Measurements from ENCODE around the gene GYPB. TPM values are rescaled to one million over a fixed set of nuclear protein-coding genes. Genes with fewer than 3 reads are reported as not detected.
"Not testable (repeated sequence)": the region's sequence is repeated elsewhere in the genome, so short reads cannot be mapped to it uniquely, and the experiment has no call there.

Gene GYPB
- total and polyA plus RNA-seq, 2 of the 8 experiments (the other 6 are each of a cell fraction or from before 2014, with no cell fraction given) = not detected

DNA sequence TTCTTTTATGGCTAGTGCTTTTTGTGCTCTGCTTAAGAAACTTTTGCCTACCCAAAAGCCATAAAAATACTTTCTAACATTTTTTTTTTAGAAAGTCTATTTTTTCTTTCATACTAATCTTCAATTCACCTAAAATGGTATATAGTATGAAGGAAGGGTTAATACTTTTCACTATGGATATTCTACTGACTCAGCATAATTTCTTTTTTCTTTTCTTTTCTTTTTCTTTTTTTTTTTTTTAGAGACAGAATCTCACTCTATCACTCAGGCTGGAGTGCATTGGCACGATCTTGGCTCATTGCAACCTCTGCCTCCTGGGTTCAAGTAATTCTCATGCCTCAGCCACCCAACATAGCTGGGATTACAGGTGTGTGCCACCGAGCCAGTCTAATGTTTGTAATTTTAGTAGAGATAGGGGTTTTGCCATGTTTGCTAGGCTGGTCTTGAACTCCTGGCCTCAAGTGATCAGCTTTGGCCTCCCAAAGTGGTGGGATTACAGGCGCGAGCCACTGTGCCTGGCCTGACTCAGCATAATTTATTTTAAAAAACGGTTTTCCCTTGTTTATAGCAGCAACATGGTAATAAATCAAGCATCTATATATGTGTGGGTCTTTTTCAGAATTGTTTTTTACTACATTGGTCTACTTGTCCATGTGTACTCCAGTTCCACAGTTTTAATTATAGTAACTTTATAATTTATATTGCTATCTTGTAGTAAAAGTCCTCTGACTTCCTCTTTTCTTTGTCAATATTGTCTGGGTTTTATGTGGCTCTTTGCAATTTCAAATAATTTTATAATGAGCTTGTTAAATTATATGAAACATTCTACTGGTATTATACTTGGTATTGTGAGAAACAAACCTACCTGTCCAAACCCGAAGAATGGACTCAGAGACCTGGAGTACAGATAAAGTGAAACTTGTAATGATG is 30.6 kb upstream of the GYPB start:
- H3K9ac ChIP-seq (replicated peaks in 1 of 4; ENCODE audit: extremely low read depth in 1 of 4, low read depth in 3 of 4, low read length in 3 of 4); H4K5ac ChIP-seq (ENCODE audit: insufficient read length, low read depth, low read length); CTCF ChIA-PET (ENCODE audit: partially characterized antibody); H2AK5ac ChIP-seq (ENCODE audit: low read depth, low read length); H3K18ac ChIP-seq (ENCODE audit: extremely low read depth, low read length); H2BK5ac ChIP-seq (ENCODE audit: low read depth, low read length); H2AFZ ChIP-seq (ENCODE audit: low read length); H2BK20ac ChIP-seq (ENCODE audit: low read length); H3K9me3 ChIP-seq (ENCODE audit: insufficient read depth in 2 of 2, low read depth in 1 of 2, low read length in 1 of 2); DNase-seq (ENCODE audit: low read depth in 1 of 2, low spot score in 2 of 2); H3K27ac ChIP-seq (ENCODE audit: low read depth, low read length); H3K56ac ChIP-seq (replicated peaks; ENCODE audit: insufficient read length, low read depth, low read length); H2BK12ac ChIP-seq (ENCODE audit: low read depth, low read length); H3K79me2 ChIP-seq (ENCODE audit: control insufficient read depth in 1 of 2, insufficient read depth in 2 of 2, low read length in 2 of 2); H3K14ac ChIP-seq (ENCODE audit: insufficient read length); H4K20me1 ChIP-seq (replicated peaks in 1 of 2; ENCODE audit: control insufficient read depth in 1 of 2, insufficient read depth in 2 of 2, low read length in 2 of 2); H4K8ac ChIP-seq (ENCODE audit: extremely low read depth, insufficient read depth, low read length); H3K27me3 ChIP-seq (replicated peaks in 1 of 4; ENCODE audit: control insufficient read depth in 3 of 4, extremely low read depth in 1 of 4, insufficient read depth in 3 of 4, low read length in 3 of 4); H2BK120ac ChIP-seq (replicated peaks; ENCODE audit: low read depth, low read length); H3K23ac ChIP-seq (ENCODE audit: insufficient read length); POLR2A ChIA-PET (ENCODE audit: partially characterized antibody); H3K4ac ChIP-seq (replicated peaks; ENCODE audit: insufficient read length, low read depth, low read length); H4K91ac ChIP-seq (replicated peaks; ENCODE audit: insufficient read length, low read length); H2BK15ac ChIP-seq (ENCODE audit: low read length); H3K79me1 ChIP-seq (ENCODE audit: low read depth, low read length); H3K23me2 ChIP-seq (ENCODE audit: low read depth, low read length); H3K4me1 ChIP-seq (replicated peaks in 1 of 4; ENCODE audit: control insufficient read depth in 3 of 4, insufficient read depth in 4 of 4, low read length in 3 of 4); FAIRE-seq; H3K4me2 ChIP-seq (ENCODE audit: insufficient read depth in 1 of 2, low read depth in 2 of 2, low read length in 2 of 2); H3K36me3 ChIP-seq (ENCODE audit: control insufficient read depth in 2 of 4, insufficient read depth in 4 of 4, low read length in 3 of 4); H3K4me3 ChIP-seq (ENCODE audit: extremely low read depth in 1 of 4, insufficient read depth in 2 of 4, low read depth in 3 of 4, low read length in 4 of 4): not testable (repeated sequence)
- TF ChIP-seq MAFK (IDR thresholded peaks at IDR 0.05; ENCODE audit: low read depth, low read length) = peak; percentile 56; the same call in 1 of the 2 replicates
- 84% methylated on average over 6 of the region's 6 CpGs; no CpG with 5 or more reads in 1 of the 2 experiments for WGBS, 2 experiments (ENCODE audit: extremely low coverage in 1 of 2, insufficient coverage in 1 of 2, insufficient read length in 1 of 2, insufficient replicate concordance in 2 of 2, low coverage in 1 of 2, low lambda C conversion rate in 2 of 2, missing lambda C conversion rate in 1 of 2)

GRCh38 chr4:144044936-144045335 is 25.8 kb upstream of the GYPB start:
- H3K23ac ChIP-seq (ENCODE audit: insufficient read length); H3K23me2 ChIP-seq (ENCODE audit: low read depth, low read length); H2AFZ ChIP-seq (ENCODE audit: low read length); CTCF ChIA-PET (ENCODE audit: partially characterized antibody); H2BK20ac ChIP-seq (ENCODE audit: low read length); H3K4ac ChIP-seq (replicated peaks; ENCODE audit: insufficient read length, low read depth, low read length); H3K4me3 ChIP-seq (ENCODE audit: extremely low read depth in 1 of 4, insufficient read depth in 2 of 4, low read depth in 3 of 4, low read length in 4 of 4); H3K79me2 ChIP-seq (ENCODE audit: control insufficient read depth in 1 of 2, insufficient read depth in 2 of 2, low read length in 2 of 2); H3K9ac ChIP-seq (replicated peaks in 1 of 4; ENCODE audit: extremely low read depth in 1 of 4, low read depth in 3 of 4, low read length in 3 of 4); H3K56ac ChIP-seq (replicated peaks; ENCODE audit: insufficient read length, low read depth, low read length); H3K18ac ChIP-seq (ENCODE audit: extremely low read depth, low read length); DNase-seq (ENCODE audit: low read depth in 1 of 2, low spot score in 2 of 2); H3K27ac ChIP-seq (ENCODE audit: low read depth, low read length); H3K9me3 ChIP-seq (ENCODE audit: insufficient read depth in 2 of 2, low read depth in 1 of 2, low read length in 1 of 2); H2BK12ac ChIP-seq (ENCODE audit: low read depth, low read length); H4K20me1 ChIP-seq (replicated peaks in 1 of 2; ENCODE audit: control insufficient read depth in 1 of 2, insufficient read depth in 2 of 2, low read length in 2 of 2); H3K79me1 ChIP-seq (ENCODE audit: low read depth, low read length); H4K8ac ChIP-seq (ENCODE audit: extremely low read depth, insufficient read depth, low read length); FAIRE-seq; H4K91ac ChIP-seq (replicated peaks; ENCODE audit: insufficient read length, low read length); H2BK15ac ChIP-seq (ENCODE audit: low read length); H4K5ac ChIP-seq (ENCODE audit: insufficient read length, low read depth, low read length); H3K36me3 ChIP-seq (ENCODE audit: control insufficient read depth in 2 of 4, insufficient read depth in 4 of 4, low read length in 3 of 4); H3K4me1 ChIP-seq (replicated peaks in 1 of 4; ENCODE audit: control insufficient read depth in 3 of 4, insufficient read depth in 4 of 4, low read length in 3 of 4); POLR2A ChIA-PET (ENCODE audit: partially characterized antibody); H3K14ac ChIP-seq (ENCODE audit: insufficient read length); H2AK5ac ChIP-seq (ENCODE audit: low read depth, low read length); H2BK120ac ChIP-seq (replicated peaks; ENCODE audit: low read depth, low read length); H3K4me2 ChIP-seq (ENCODE audit: insufficient read depth in 1 of 2, low read depth in 2 of 2, low read length in 2 of 2); H3K27me3 ChIP-seq (replicated peaks in 1 of 4; ENCODE audit: control insufficient read depth in 3 of 4, extremely low read depth in 1 of 4, insufficient read depth in 3 of 4, low read length in 3 of 4); H2BK5ac ChIP-seq (ENCODE audit: low read depth, low read length): not testable (repeated sequence)

All from H1 (cell line).